GM23248 (cell line): Measurements from ENCODE around the gene DARS1. TPM values are rescaled to one million over a fixed set of nuclear protein-coding genes. Genes with fewer than 3 reads are reported as not detected.

Experiments used
- DNase-seq: peaks from one replicate; pipeline ENCODE4 v3.0.0-alpha.2; 2015
- H2AFZ ChIP-seq: fragments of 200-600 bp; sonication (generic); 2 replicates; pipeline ENCODE4 v1.6.1; 2016; ENCODE audit warnings: antibody characterized with exemption
- H3F3A ChIP-seq: fragments of 200-600 bp; sonication (generic); 2 replicates; pipeline ENCODE4 v1.6.1; 2016; ENCODE audit warnings: mild to moderate bottlenecking, antibody characterized with exemption, mixed run types; ENCODE audit not compliant: insufficient read depth
- H3K27ac ChIP-seq: fragments of 200-600 bp; sonication (generic); 2 replicates; pipeline ENCODE4 v1.5.1; 2016; ENCODE audit warnings: mild to moderate bottlenecking
- H3K27me3 ChIP-seq: fragments of 200-600 bp; sonication (generic); replicated peaks from 2 replicates; pipeline ENCODE4 v1.6.1; 2016; ENCODE audit warnings: mild to moderate bottlenecking; ENCODE audit not compliant: insufficient read depth
- H3K36me3 ChIP-seq: fragments of 200-600 bp; sonication (generic); 2 replicates; pipeline ENCODE4 v1.6.1; 2016; ENCODE audit warnings: low read depth, mild to moderate bottlenecking
- H3K4me1 ChIP-seq: fragments of 200-600 bp; sonication (generic); 2 replicates; pipeline ENCODE4 v1.6.1; 2016; ENCODE audit warnings: mild to moderate bottlenecking; ENCODE audit not compliant: insufficient read depth
- H3K4me2 ChIP-seq: fragments of 200-600 bp; sonication (generic); one replicate; pipeline ENCODE4 v1.6.1; 2016; ENCODE audit warnings: mild to moderate bottlenecking; ENCODE audit not compliant: unreplicated experiment
- H3K4me3 ChIP-seq: fragments of 200-600 bp; sonication (generic); 2 replicates; pipeline ENCODE4 v1.5.1; 2016; ENCODE audit warnings: mild to moderate bottlenecking
- H3K79me2 ChIP-seq: fragments of 200-600 bp; sonication (generic); 2 replicates; pipeline ENCODE4 v1.6.1; 2016; ENCODE audit warnings: mild to moderate bottlenecking; ENCODE audit not compliant: insufficient read depth
- H3K9ac ChIP-seq: fragments of 200-600 bp; sonication (generic); 2 replicates; pipeline ENCODE4 v1.6.1; 2016; ENCODE audit warnings: mild to moderate bottlenecking
- H3K9me2 ChIP-seq: fragments of 200-600 bp; sonication (generic); 2 replicates; pipeline ENCODE4 v1.6.1; 2016; ENCODE audit warnings: mixed run types, mild to moderate bottlenecking, moderate library complexity; ENCODE audit not compliant: insufficient read depth
- H3K9me3 ChIP-seq: fragments of 200-600 bp; sonication (generic); one replicate; pipeline ENCODE4 v1.6.1; 2017; ENCODE audit warnings: low read depth
- H4K20me1 ChIP-seq: fragments of 200-600 bp; sonication (generic); 2 replicates; pipeline ENCODE4 v1.6.0; 2016; ENCODE audit not compliant: insufficient read depth
- EZH2 ChIP-seq: fragments of 200-600 bp; sonication (generic); IDR thresholded peaks from 2 replicates; pipeline ENCODE4 v1.6.1; 2018; ENCODE audit warnings: antibody characterized with exemption, mild to moderate bottlenecking; ENCODE audit not compliant: insufficient read depth, poor library complexity, severe bottlenecking
- EZH2phosphoT487 ChIP-seq: fragments of 200-600 bp; sonication (generic); IDR thresholded peaks from 2 replicates; pipeline ENCODE4 v1.6.1; 2018; ENCODE audit warnings: antibody characterized with exemption, moderate library complexity, mild to moderate bottlenecking, low read depth; ENCODE audit not compliant: insufficient read depth
- WGBS, 2 experiments: methylation state at CpG; one replicate each; pipeline ENCODE4 v1.1.6; 2015 to 2017; ENCODE audit warnings: low lambda C conversion rate in 2 of 2, low coverage in 1 of 2; ENCODE audit errors: missing lambda C conversion rate in 2 of 2; 5-methylcytosine and 5-hydroxymethylcytosine counted together
- in situ Hi-C: fragments of 300-500 bp; cut with MboI; formaldehyde crosslinking; loops from 2 replicates; pipeline ENCODE4 v1.15.0; 2020
- polyA plus RNA-seq: library from polyadenylated mRNA; unstranded; fragments of >200 nt; fragmentation: Nextera tagmentation; extraction: Ambion mirVana; gene quantifications from 2 replicates; pipeline ENCODE4 v1.2.1, GENCODE V29; 2016
- total RNA-seq: library from RNA; depleted of rRNA; stranded (reverse); fragments of >200 nt; shearing (Covaris generic); gene quantifications from 2 replicates; pipeline ENCODE4 v1.2.3, GENCODE V29; 2014

Gene DARS1
- total and polyA plus RNA-seq, 2 experiments from 2014 or later, result 109 to 121 TPM

GRCh38 chr2:136015699-136016098, 30.3 kb upstream of the DARS1 start:
- 10 to 14% methylated on average over 1 of the region's 1 CpG for WGBS, 2 experiments
- in situ Hi-C loops, result no loop called here

GRCh38 chr2:136014411-136014810, 29.0 kb upstream of the DARS1 start:
- 21 to 23% methylated on average over 2 of the region's 2 CpGs for WGBS, 2 experiments
- Histone ChIP-seq H3F3A (no peaks in the 10 kb centered on the region), H3K36me3 (no peaks in the 10 kb centered on the region), H3K79me2 (no peaks in the 10 kb centered on the region), H2AFZ (no peak overlapping the region), H3K4me3 (no peak overlapping the region), H3K4me1 (peaks cover 6% of the 10 kb centered on the region), H3K9ac (no peak overlapping the region), H3K27ac (no peak overlapping the region), H3K27me3 (peaks cover 12% of the 10 kb centered on the region; the same call in 1 of the 2 replicates), H3K4me2 (no peak overlapping the region), H3K9me2 (no peaks in the 10 kb centered on the region), H4K20me1 (no peaks in the 10 kb centered on the region), H3K9me3 (no peaks in the 10 kb centered on the region)
- in situ Hi-C loops, result no loop called here
- TF ChIP-seq EZH2 (no peak), EZH2phosphoT487 (no peak)
- DNase-seq, result no peak

More at GRCh38 chr2:136015699-136016098, 30.3 kb upstream of the DARS1 start:
- TF ChIP-seq EZH2phosphoT487, result no peak
- TF ChIP-seq EZH2, result no peak
- H3K9ac ChIP-seq, result no peak overlapping the region
- H3K4me3 ChIP-seq, result no peak overlapping the region
- DNase-seq, result no peak
- H3K9me3 ChIP-seq, result no peaks in the 10 kb centered on the region
- no peaks in the 10 kb centered on the region for H4K20me1 ChIP-seq
- H3F3A ChIP-seq, result no peaks in the 10 kb centered on the region
- peaks cover 20% of the 10 kb centered on the region; the same call in 1 of the 2 replicates for H3K27me3 ChIP-seq
- no peaks in the 10 kb centered on the region for H3K79me2 ChIP-seq
- H3K4me1 ChIP-seq, result no peaks in the 10 kb centered on the region
- no peak overlapping the region for H3K4me2 ChIP-seq
- no peak overlapping the region for H3K27ac ChIP-seq
- no peaks in the 10 kb centered on the region for H3K9me2 ChIP-seq
- H2AFZ ChIP-seq, result no peak overlapping the region
- H3K36me3 ChIP-seq, result no peaks in the 10 kb centered on the region

GRCh38 chr2:136013955-136014354, 28.5 kb upstream of the DARS1 start:
- H3K27ac ChIP-seq, result no peak overlapping the region
- H3K36me3 ChIP-seq, result no peaks in the 10 kb centered on the region
- H3K27me3 ChIP-seq, result peaks cover 12% of the 10 kb centered on the region; the same call in 1 of the 2 replicates
- peaks cover 6% of the 10 kb centered on the region for H3K4me1 ChIP-seq
- H3K4me2 ChIP-seq, result no peak overlapping the region
- in situ Hi-C loops, result no loop called here
- no peaks in the 10 kb centered on the region for H4K20me1 ChIP-seq
- H3K9me3 ChIP-seq, result no peaks in the 10 kb centered on the region
- DNase-seq, result no peak
- no peak for TF ChIP-seq EZH2
- TF ChIP-seq EZH2phosphoT487, result no peak
- H3K79me2 ChIP-seq, result no peaks in the 10 kb centered on the region
- WGBS, 2 experiments, result 23 to 27% methylated on average over 4 of the region's 4 CpGs
- no peaks in the 10 kb centered on the region for H3F3A ChIP-seq
- no peaks in the 10 kb centered on the region for H3K9me2 ChIP-seq
- H2AFZ ChIP-seq, result no peak overlapping the region
- H3K4me3 ChIP-seq, result no peak overlapping the region
- H3K9ac ChIP-seq, result no peak overlapping the region

- Histone ChIP-seq H3K36me3 (no peaks in the 10 kb centered on the region), H3K27me3 (peaks cover 12% of the 10 kb centered on the region; the same call in 1 of the 2 replicates), H3K9me3 (no peaks in the 10 kb centered on the region), H2AFZ (no peak overlapping the region), H3K9me2 (no peaks in the 10 kb centered on the region), H4K20me1 (no peaks in the 10 kb centered on the region), H3K27ac (no peak overlapping the region), H3K9ac (no peak overlapping the region), H3F3A (no peaks in the 10 kb centered on the region), H3K4me2 (no peak overlapping the region), H3K79me2 (no peaks in the 10 kb centered on the region), H3K4me1 (peaks cover 6% of the 10 kb centered on the region), H3K4me3 (no peak overlapping the region)
- TF ChIP-seq EZH2, result no peak
- no peak for TF ChIP-seq EZH2phosphoT487
- WGBS, 2 experiments, result 45 to 53% methylated on average over 3 of the region's 3 CpGs
- in situ Hi-C loops, result no loop called here
- no peak for DNase-seq
These were observed 27.8 kb upstream of the DARS1 start for GRCh38 chr2:136013136-136013685.

- no peak overlapping the region for H3K27ac ChIP-seq
- in situ Hi-C loops, result no loop called here
- no peak overlapping the region for H3K4me2 ChIP-seq
- no peak overlapping the region for H3K4me3 ChIP-seq
- H3K27me3 ChIP-seq, result peaks cover 12% of the 10 kb centered on the region; the same call in 1 of the 2 replicates
- WGBS, 2 experiments, result 79 to 85% methylated on average over 2 of the region's 2 CpGs
- H3K9ac ChIP-seq, result no peak overlapping the region
- H4K20me1 ChIP-seq, result no peaks in the 10 kb centered on the region
- no peak for DNase-seq
- peaks cover 6% of the 10 kb centered on the region for H3K4me1 ChIP-seq
- no peak overlapping the region for H2AFZ ChIP-seq
- H3F3A ChIP-seq, result no peaks in the 10 kb centered on the region
- TF ChIP-seq EZH2phosphoT487 (no peak), EZH2 (no peak)
- H3K79me2 ChIP-seq, result no peaks in the 10 kb centered on the region
- H3K9me2 ChIP-seq, result no peaks in the 10 kb centered on the region
- no peaks in the 10 kb centered on the region for H3K36me3 ChIP-seq
- H3K9me3 ChIP-seq, result no peaks in the 10 kb centered on the region
These were observed 26.9 kb upstream of the DARS1 start for GRCh38 chr2:136012315-136012714.
